Smooth muscle cell of the brain vasculature (primary cell): ENCODE measurements around the gene MAD1L1.
"Not testable (repeated sequence)": the region's sequence is repeated elsewhere in the genome, so short reads cannot be mapped to it uniquely, and the experiment has no call there.

Experiments used
- DNase-seq: peaks from one replicate; pipeline ENCODE4 v3.0.0-alpha.2; 2012; ENCODE audit warnings: low read depth, low spot score

MAD1L1 gene

DNA sequence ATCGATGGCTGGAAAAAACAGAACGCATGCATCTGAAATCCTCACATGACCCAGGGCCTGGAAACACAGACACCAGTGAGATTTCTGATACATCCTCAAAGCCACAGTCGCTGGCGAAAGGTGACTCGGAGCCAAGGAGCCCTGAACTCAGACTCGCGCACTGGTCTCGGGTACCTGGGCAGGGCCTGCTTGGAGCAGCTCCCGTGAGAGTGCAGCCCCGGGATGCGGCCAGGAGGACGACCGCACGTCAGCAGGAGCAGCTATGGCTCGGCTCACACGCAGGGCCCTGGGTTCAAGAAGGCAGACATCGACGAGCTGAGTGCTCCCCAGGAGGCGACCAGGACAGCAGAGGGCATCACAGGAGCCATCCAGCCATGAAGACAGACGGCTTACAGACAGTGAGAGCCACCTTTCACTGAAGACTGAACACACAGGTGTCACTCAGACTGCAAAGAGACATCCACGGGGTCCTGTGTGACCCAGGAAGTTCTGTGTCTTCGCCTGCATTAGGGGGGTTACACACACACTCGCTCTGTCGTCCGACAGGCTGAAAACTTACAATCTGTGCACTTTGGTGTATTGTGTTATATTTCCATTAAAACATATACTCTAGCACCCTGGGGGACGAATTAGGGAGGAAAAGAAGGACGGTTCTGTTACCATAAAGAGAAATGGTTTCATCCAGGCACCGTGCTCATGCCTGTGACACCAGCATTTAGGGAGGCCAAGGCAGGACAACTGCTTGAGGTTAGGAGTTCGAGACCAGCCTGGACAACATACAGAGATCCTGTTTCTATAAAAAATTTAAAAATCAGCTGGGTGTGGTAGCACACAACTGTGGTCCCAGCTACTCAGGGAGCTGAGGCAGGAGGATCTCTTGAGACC lies 227.7 kb downstream of the MAD1L1 start:
- DNase-seq: no peak

DNA sequence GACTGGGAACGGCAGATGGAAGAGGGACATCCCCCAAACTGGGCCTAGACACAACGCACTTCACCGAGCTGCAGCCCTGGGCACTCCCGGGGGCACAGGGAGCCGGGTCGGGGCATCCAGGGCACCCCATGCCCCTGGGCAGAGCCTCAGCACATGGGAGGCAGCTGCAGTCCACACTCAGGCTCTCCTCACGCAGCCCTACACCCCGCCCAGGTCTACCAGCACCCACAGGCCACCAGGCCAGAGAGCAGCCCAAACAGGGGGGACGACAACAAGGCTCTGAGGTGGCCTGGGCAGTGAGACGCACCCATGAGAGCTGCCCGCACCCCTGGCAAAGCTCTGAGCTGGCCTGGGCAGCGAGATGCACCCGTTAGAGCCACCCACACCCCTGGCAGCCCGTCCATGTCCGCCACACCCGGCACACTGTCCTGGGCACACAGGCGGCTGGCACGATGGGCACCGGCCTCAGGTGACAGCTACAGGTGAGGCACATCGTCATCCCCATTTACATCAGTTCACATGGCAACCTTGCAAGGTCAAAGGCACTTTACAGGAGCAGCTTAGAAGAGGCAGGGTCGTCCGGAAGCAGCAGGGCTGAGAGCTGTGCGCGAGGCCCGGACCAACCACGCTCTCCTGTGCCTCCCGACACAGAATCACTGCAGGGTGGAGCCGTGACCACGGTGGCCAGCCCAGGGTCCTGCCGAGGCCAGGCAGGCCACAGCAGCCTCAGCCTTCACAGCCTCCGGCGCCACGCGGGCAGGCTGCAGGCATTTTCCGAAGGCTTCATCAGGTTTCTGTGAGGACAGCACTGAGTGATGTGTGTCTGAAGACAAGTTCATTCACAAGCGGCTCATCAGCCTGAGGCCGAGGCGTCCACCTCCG lies 228.6 kb downstream of the MAD1L1 start:
- no peak for DNase-seq

DNA sequence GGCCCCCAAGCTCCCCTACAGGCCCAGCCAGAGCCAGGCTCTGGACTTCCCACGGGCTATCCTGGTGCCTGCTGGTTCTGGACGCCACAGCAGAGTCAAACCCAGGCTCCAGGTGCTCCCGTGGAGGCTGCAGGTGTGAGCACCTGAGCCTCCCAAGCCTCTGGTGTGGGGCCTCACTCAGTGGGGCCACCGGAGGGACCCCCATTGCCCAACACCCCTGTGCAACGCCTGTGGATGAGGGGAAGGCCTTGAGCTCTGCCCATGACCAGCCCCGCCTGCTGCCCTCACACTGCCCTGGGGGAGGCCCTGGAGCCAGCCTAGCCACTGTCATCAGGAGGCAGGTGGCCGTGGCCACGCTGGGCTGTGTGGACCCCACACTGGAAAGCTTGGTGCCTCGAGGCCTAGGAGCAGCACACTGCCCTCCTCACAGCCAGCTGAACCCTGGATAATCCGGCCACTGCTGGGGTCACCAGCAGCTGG lies 229.3 kb downstream of the MAD1L1 start:
- DNase-seq: no peak

DNA sequence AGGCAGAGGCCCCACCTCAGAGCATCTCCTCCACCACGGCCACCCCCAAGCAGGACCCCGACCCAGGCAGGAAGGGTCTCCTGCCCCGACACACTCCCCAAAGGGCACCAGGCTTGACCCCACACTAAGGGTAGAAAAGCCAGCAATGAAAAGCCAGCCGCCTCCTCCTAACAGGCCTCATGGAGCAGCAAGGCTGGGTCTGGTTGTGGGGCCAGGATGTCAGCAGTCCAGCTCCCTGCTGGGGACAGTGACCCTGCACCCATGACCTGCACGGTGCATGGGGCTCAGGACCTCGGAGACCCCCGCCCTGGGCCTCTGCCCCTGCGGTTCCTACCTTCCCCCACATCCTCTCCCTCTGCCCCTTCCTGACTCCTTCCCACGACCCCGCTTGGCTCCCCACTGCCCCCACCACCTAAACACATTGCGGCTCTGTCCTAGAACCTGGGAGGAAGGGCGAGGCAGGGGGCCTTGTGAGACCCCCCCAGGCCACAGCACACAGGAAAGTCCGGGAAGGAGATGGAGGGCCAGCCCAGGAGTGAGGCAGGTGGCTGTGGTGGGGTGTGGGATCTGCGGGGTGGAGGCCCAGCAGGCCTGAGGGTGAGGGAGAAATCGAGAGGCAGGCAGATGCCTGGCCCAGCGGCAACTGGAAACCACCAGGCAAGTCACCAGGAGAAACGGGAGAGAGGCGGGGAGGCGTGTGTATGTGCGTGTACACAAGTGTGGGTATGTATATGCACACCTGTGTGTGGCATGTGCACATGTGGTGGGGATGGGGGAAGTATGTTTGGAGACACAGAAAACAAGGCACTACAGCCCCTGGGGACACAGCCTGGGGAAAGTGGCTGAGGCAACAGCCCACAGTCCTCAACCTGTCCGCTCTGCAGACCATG lies 229.9 kb downstream of the MAD1L1 start:
- no peak for DNase-seq

DNA sequence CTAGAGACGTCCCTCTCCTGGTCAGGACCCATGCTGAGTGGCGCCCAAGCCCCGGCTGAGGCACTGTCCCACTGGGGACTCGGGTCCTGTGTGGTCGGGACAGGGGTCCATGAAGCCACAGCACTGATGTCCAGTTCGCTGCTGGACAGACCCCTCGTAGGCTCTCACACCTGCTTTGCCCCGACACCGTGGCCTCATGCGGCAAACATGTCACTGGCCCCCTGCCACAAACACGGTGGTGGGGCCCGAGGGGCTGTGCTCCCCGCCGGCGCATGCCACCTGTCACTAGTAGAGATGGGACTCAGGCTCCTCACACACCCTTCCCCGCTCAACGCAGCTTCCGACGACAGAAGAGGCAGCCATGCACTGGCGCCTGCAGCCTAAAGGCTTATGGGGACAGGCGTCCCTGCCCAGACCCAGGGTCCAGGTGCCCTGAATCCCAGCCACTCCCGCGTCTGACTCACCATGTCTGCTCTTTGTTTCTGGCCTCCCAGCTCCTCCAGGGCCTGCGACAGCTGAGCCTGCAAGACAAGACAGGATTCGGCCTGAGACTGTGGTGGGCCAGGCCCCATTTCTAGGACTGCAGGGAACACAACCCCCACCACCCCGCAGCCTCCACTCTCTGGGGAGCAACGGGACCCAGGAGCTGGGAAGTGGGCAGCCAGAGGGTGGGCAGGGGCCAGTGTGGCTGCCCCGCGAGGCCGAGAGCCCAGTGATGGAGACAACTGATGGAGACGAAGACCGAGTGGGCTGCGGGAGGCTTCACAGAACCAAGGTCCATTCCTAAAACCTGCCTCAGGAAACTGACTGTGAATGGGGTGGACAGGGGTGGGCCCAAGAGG lies 230.9 kb downstream of the MAD1L1 start:
- DNase-seq: no peak

DNA sequence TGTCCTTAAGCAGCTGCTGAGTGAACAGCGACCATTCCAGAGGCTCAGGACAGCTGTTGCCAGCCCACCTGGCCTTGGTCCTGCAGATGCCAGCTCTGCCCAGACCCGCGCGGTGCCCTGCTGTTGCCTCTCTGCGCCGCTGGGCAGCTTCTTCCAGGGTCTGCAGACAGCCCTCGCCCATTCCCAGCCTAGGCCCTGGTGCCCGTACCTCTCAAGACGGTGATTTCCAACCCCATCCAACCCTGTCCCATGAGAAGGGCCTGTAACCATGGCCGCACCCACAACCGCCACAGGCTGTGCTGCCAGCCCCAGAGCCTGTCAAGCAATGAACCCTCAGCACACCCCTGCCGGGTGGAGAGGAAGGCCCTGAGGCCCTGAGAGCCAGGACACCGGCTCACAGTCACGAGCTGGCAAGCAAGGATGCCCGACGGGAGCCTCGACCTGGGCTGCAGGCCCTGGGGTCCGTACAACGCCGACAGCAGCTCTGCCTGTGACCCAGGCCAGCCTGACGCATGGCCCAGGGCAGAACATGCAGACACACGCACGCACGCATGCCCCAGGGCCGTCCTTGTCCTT lies 231.9 kb downstream of the MAD1L1 start:
- no peak for DNase-seq

DNA sequence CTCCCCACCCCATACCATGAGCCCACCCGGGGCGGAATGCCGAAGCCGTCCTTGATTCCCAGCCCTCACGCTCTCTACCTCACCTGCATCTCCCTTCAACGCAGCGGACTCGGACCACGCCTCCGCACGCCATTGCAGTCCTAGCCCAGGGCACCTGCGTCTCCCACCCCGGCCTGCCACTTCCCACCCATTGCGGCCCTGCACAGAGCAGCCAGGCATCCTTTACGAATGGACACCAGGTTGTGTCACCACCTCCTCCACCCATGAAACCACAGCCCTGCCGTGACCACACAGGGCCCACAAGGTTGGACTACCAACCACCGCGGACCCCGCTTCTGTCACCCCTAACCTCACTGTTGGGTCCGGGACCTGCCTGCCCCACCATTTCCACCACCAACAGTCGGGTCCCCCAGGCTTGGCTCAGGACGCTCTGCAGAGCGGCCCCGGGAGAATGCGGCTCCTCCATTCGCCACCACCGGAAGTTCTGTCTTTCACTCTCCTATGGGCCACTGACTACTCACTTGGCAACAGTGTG lies 232.5 kb downstream of the MAD1L1 start:
- no peak for DNase-seq

DNA sequence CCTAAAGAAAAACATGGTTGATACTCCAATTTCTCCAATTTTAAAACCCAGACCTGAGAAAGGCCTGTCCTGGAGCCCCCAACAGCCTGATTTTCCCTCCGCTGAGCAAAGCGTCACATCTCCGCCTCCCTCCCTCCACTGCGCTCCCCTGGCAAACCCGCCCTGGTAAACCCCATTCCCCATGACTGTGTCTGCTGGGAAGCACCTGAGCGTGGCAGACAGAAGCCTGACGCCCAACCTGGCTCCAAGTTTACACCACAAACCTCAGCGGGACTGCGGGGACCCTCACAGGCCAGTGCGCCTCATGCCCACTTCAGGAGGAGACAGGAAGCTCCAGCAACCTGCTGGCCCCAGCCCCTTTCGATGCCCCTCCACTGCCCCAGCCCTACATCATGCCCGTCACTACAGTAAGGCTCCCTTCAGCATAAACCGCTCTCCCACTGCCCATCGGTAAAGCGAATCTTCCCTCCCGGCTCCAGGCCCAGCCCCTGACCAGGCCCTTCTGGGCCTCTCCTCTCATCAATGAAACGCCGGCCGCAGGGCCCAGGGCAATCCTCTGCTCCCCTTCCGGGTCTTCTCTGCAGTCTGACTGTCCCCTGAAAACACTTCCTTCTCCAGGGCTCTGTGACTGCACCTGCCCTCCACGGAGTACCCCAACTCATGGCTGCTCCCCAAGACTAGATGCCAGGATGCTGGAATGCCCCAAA lies 233.3 kb downstream of the MAD1L1 start:
- no peak for DNase-seq

DNA sequence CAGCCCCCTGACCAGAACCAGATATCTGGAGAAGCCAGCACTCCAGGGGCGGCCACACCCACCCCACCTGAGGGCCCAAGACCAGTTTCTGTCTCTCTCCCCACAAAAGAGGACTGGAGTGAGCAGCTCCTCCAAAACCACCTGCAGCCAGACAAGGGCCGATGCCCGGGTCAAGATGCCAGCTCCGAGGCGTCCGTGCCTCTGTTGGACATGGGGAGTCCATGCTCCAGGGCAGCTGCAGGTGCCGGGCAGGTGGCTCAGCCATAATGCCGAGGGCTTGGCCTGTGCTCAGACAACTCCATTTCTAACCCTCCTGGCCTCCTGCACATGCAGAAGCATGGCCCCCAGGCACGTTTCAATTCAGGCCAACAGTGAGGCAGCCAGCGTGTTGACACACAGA lies 234.6 kb downstream of the MAD1L1 start:
- no peak for DNase-seq

DNA sequence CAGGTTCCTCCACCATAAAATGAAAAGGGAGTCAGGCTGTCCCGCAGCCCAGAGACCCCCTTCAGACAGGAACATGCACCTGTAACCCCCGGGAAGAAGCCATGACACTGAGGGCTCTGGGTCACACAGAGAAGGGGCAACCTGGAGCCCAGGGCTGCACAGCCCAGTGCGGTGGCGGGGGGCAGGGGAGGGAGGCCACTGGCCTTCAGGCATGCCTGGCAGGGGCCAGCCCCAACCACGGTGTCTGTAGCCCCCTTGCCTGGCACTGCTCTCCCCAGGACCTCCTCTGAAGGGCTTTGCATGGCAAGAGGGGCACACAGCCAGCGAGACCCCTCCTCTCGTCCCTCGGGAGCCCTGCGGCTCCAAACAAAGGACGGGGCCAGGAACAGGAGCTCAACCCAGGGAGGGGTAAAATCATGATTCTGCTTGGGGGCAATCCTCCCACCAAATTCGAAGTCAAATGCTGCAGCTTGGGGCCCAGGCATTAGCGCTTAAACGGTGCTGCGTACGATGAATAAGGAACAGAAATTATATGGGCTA lies 235.1 kb downstream of the MAD1L1 start:
- DNase-seq: no peak

DNA sequence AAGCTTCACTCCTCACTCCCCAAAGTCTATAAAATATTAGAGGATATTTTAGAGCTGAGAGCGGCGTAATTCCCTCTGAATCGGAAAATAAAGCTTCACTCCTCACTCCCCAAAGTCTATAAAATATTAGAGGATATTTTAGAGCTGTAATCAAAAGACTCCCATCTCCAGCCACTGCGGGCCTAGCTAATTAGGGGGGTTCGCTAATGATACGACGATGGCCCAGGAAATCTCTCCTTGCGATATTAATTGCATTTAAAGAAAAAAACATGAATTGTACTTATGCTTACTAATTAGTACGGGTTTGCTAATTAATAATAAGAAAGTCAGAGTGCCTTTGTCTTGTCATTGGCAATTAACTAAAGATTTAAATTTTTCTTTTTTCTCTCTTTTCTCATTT lies 235.9 kb downstream of the MAD1L1 start:
- DNase-seq: no peak

DNA sequence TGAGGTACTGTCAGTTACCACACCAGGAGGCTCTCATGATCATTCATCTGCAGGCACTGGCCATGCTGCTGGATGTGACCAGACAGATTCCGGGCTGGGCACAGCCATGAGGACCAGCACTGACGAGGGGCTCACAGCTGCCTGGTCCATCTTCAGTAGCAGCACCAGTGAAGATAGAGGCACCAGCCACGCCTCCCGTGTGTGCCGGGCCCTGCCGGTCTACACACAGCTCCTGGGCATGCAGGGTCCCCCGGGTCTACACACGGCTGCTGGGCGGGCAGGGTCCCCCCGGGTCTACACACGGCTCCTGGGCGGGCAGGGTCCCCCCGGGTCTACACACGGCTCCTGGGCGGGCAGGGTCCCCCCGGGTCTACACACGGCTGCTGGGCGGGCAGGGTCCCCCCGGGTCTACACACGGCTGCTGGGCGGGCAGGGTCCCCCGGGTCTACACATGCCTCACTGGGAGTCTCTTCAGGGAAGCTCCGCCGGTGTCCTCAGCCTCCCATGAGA lies 236.8 kb downstream of the MAD1L1 start:
- not testable (repeated sequence) for DNase-seq

DNA sequence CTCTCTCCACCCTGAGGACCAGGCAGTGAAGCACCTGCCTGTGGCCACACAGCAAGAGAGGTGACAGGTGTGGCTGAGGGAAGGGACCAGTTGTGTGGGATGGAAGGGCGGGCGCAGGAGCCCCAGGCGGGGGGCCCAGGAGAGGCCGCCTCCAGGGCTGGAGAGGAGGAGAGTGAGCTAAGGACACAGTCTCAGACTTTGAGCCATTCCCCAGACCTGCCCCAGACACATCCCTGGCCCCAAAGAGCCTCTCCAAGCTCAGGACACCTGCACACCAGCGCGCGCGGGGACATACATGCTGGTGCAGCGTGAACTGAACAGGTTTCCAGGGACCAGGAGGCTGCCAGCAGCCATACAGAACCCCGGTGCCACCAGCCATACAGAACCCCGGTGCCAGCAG lies 237.3 kb downstream of the MAD1L1 start:
- DNase-seq: no peak

DNA sequence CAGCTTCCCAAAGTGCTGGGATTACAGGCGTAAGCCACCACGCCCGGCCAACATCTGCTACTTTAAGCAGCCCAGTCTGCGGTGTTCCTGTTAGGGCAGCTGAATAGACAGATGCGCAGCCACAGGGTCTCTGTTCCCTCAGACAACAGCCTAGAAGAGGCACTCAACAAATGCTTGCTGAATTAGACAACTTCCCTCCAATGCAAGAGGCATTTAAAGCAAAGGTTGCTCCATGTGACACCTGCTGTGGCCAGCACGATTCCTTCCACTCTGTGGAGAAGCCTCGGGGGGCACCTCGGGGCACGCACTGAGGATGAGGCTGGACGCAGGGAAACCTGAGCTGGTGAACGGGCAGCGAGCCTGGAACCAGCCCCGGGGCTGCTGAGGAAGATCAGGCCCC lies 237.8 kb downstream of the MAD1L1 start:
- DNase-seq: no peak

DNA sequence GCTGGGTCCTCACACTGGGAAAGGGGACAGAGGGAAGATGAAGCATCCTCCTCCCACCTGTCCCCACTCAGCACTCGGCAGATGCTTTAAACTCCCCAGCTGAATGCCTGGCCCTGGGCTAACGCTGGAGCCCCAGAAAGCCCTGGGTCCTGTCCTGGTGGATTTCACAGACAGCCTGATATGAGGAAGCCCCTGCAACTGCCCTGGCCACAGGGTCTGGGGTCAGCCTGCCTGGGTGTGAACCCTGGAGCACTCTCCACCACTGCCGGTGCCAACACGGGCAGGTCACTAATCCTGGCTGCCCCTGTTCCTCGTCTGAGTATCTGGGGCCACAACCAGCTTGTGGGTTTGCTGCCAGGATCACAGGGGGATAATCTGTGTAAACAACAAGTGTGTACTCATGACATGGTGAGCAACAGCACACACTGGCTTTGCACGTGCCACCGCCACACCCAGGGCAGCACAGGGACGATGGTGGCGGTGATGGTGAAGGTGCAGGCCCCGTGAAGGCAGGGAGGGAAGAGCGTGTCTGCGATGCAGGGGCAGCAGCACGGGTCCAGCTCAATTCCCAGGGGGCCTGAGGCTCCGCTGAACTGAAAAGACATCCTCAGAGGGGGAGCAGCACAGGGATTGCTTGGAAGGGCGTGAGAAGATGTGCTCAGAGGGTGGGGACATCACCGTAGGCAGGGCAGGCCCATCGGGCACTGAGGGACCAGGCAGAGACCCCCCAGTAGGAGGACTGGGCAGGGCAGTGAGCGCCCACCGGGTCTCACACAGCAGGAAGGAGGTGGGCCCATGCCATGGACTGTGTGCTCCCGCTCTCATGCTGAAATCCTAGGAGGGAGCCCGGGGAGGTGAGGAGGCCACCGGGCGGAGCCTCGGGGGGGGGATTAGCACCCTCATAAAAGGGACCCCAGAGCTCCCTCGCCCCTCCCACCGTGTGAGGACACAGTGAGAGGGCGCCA lies 238.7 kb downstream of the MAD1L1 start:
- no peak for DNase-seq

DNA sequence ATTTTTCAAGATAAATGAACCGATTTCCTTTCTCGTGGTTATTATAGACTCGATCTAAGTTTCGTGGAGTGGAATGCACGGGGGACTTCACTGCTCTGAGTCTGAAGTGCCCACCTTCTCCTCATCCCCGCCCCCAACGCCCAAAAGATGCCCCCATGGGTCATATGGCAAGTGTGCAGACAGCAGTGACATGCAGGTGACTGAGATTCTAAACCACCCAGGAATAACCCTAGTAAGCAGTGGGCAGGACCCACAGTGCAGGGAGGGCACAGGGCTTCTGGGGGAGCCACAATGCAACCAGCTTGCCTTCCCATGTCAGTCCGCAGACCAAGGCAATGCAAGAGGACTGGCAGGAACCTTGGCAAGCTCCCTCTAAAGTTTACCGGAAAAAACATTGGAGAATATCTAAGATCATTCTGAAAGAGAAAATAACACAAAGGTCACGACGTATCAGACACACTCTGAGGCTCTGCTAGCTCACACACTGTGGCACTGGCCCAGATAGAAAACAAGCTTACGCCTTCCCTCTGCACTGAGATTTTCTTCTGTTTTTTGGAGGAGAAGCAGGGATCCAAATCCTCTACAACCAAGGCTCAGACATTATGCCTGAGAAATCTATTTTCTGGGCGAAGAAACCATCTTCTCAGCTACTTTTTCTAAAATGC lies 239.6 kb downstream of the MAD1L1 start:
- DNase-seq: no peak

DNA sequence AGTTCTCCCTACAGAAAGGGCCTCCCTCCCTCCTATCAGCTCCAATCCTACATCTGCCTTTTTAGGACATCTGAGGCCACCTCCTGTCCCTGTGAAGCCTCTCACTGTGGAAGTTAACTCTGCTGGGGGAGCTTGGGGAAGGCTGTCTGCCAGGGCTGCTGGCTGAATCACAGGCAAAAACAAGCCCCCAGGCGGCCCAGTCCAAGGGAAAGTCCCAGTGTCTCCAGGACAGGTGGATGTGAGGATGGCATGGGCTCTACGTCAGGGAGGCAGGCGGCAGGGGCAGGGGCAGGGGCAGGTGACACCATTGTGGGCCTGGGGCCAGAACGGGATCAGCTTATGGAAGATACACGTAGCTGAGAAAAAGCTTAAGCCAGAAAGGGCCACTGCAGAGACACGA lies 240.2 kb downstream of the MAD1L1 start:
- DNase-seq: no peak
